CD4-positive, alpha-beta memory T cell (primary cell): ENCODE measurements around the gene PAX7. TPM values are rescaled to one million over a fixed set of nuclear protein-coding genes. Genes with fewer than 3 reads are reported as not detected.
"Not testable (repeated sequence)": the region's sequence is repeated elsewhere in the genome, so short reads cannot be mapped to it uniquely, and the experiment has no call there.

Experiments
- CTCF ChIA-PET: fragments of 350-600 bp; sonication (Branson Sonifier 250); formaldehyde crosslinking; loops from one replicate; lab custom pipeline; 2021; ENCODE audit warnings: inconsistent platforms; ENCODE audit not compliant: partially characterized antibody; lab: Charles Lee
- POLR2A ChIA-PET: fragments of 350-600 bp; sonication (Branson Sonifier 250); formaldehyde crosslinking; loops from one replicate; lab custom pipeline; 2021; ENCODE audit not compliant: partially characterized antibody; lab: Charles Lee
- DNase-seq, 5 donors: peaks; one replicate each; pipeline versions ENCODE4 v3.0.0 to v3.0.0-alpha.2; 2020 to 2022; ENCODE audit warnings: mixed read lengths in 1 of 5
- H3K27ac ChIP-seq: one replicate; pipeline ENCODE4 v1.7.0; 2013; ENCODE audit warnings: low read depth, low read length
- H3K27me3 ChIP-seq: 2 replicates; pipeline ENCODE4 v1.7.0; 2013; ENCODE audit warnings: mild to moderate bottlenecking, low read length, moderate library complexity; ENCODE audit not compliant: insufficient read depth
- H3K36me3 ChIP-seq: 2 replicates; pipeline ENCODE4 v1.7.0; 2013; ENCODE audit warnings: mild to moderate bottlenecking, low read length, moderate library complexity; ENCODE audit not compliant: insufficient read depth
- H3K4me1 ChIP-seq: 2 replicates; pipeline ENCODE4 v1.7.0; 2013; ENCODE audit warnings: mild to moderate bottlenecking, low read length, moderate library complexity; ENCODE audit not compliant: insufficient read depth
- H3K4me3 ChIP-seq, 2 donors: one replicate each; pipeline ENCODE4 v1.7.0; 2013; ENCODE audit warnings: low read length in 2 of 2, mild to moderate bottlenecking in 1 of 2
- H3K9me3 ChIP-seq, 2 donors: one replicate each; pipeline ENCODE4 v1.7.0; 2013; ENCODE audit warnings: low read length in 2 of 2, control low read depth in 1 of 2; ENCODE audit not compliant: control insufficient read depth in 1 of 2
- H3K27ac Mint-ChIP-seq, 7 donors: one replicate each; pipeline ENCODE4 v1.8.0; 2020 to 2021; ENCODE audit warnings: mixed read lengths in 7 of 7, mild to moderate bottlenecking in 6 of 7, inconsistent platforms in 3 of 7, moderate library complexity in 3 of 7
- H3K27me3 Mint-ChIP-seq, 2 donors: one replicate each; pipeline ENCODE4 v1.8.0; 2020 to 2021; ENCODE audit warnings: mixed read lengths in 2 of 2
- H3K36me3 Mint-ChIP-seq, 2 donors: one replicate each; pipeline ENCODE4 v1.8.0; 2020 to 2021; ENCODE audit warnings: mixed read lengths in 2 of 2, inconsistent platforms in 1 of 2, mild to moderate bottlenecking in 1 of 2
- H3K4me1 Mint-ChIP-seq, 4 donors: one replicate each; pipeline ENCODE4 v1.8.0; 2020 to 2021; ENCODE audit warnings: mixed read lengths in 4 of 4, mild to moderate bottlenecking in 1 of 4
- H3K4me3 Mint-ChIP-seq, 8 donors: one replicate each; pipeline ENCODE4 v1.8.0; 2020 to 2021; ENCODE audit warnings: mixed read lengths in 8 of 8, mild to moderate bottlenecking in 7 of 8, moderate library complexity in 6 of 8, inconsistent platforms in 3 of 8
- H3K9me3 Mint-ChIP-seq, 8 donors: one replicate each; pipeline ENCODE4 v1.8.0; 2020 to 2021; ENCODE audit warnings: mixed read lengths in 8 of 8, mild to moderate bottlenecking in 5 of 8, inconsistent platforms in 3 of 8, moderate library complexity in 1 of 8
- intact Hi-C: fragments of 100-400 bp; cut with micrococcal nuclease; formaldehyde crosslinking; loops from one replicate; pipeline ENCODE4 v1.15.1; 2023
- polyA plus RNA-seq, 2 donors: library from polyadenylated mRNA; unstranded; fragments of 300-500 nt; fragmentation: Illumina TruSeq; gene quantifications; one replicate each; pipeline ENCODE4 v1.2.3, GENCODE V29; 2021
- total RNA-seq, 2 experiments: library from RNA; stranded (reverse); gene quantifications; one replicate each; pipeline ENCODE4 v1.2.3, GENCODE V29; 2021

Gene PAX7
- total and polyA plus RNA-seq, 4 experiments from 2014 or later = not detected

DNA sequence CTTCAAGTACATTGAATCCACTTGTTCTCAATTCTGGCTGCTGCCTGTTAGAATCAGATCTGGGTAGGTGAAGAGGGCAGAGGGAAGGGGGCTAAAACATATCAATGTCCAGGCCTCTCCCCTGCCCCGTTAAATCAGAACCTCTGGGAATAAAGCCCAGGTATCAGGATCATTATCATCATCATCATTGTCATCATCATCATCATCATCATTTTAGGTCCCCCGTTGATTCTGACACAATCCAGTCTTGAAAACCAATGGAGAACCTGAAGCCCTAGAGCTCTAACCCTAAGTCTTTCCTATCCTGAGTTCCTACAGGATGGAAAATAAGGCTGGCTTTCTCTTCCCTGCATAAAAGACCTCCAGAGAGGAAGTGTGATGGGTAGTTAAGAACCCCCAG lies 135.7 kb downstream of the PAX7 start:
- Histone ChIP-seq H3K9me3 (no peaks in the 10 kb centered on the region), H3K4me3 (no peak overlapping the region), H3K4me1 (no peaks in the 10 kb centered on the region), H3K27me3 (peaks cover 4% of the 10 kb centered on the region), H3K27ac (no peak overlapping the region), H3K36me3 (no peaks in the 10 kb centered on the region)
- Mint-ChIP-seq H3K27me3 (peaks cover 13 to 37% of the 10 kb centered on the region in 2 donors), H3K4me3 (no peak overlapping the region), H3K36me3 (no peaks in the 10 kb centered on the region), H3K27ac (no peak overlapping the region), H3K4me1 (no peaks in the 10 kb centered on the region), H3K9me3 (no peaks in the 10 kb centered on the region)
- DNase-seq = no peak
- POLR2A ChIA-PET = no interaction called here
- CTCF ChIA-PET = no interaction called here
- intact Hi-C loops = no loop called here

GRCh38 chr1:18767576-18767975 lies 136.9 kb downstream of the PAX7 start:
- H3K9me3 ChIP-seq, H3K4me1 Mint-ChIP-seq, H3K9me3 Mint-ChIP-seq, POLR2A ChIA-PET, H3K4me3 Mint-ChIP-seq, H3K36me3 ChIP-seq, H3K27me3 ChIP-seq, CTCF ChIA-PET, H3K27ac Mint-ChIP-seq, H3K27ac ChIP-seq, H3K4me1 ChIP-seq, DNase-seq, H3K36me3 Mint-ChIP-seq, H3K4me3 ChIP-seq, intact Hi-C loops: not testable (repeated sequence)
- peaks cover 16 to 41% of the 10 kb centered on the region in 2 donors for H3K27me3 Mint-ChIP-seq

DNA sequence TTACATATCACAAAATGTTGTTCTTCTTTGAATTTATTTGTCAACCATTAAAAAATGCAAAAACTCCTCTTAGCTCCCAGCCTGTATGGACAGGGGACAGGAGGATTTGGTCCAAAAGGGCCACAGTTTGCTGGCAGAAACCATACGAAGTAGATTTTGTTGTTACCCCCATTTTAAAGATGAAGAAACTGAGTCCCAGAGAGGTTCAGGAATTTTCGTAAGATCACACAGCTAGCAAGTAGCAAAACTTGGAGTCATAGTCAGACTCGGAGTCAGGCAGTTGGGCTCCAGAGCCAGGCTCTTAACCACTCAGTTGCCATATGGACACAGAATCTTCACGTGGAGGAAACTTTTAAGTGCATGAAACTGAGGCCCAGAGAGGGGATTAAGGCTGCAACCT lies 137.4 kb downstream of the PAX7 start:
- Mint-ChIP-seq H3K9me3 (no peaks in the 10 kb centered on the region), H3K36me3 (no peaks in the 10 kb centered on the region), H3K27ac (no peak overlapping the region), H3K27me3 (peaks cover 16 to 39% of the 10 kb centered on the region in 2 donors), H3K4me3 (no peak overlapping the region), H3K4me1 (no peaks in the 10 kb centered on the region)
- H3K4me3 ChIP-seq = no peak overlapping the region
- no peaks in the 10 kb centered on the region for H3K36me3 ChIP-seq
- DNase-seq = no peak
- peaks cover 4% of the 10 kb centered on the region for H3K27me3 ChIP-seq
- POLR2A ChIA-PET = no interaction called here
- H3K27ac ChIP-seq = no peak overlapping the region
- no peaks in the 10 kb centered on the region for H3K4me1 ChIP-seq
- H3K9me3 ChIP-seq = no peaks in the 10 kb centered on the region
- CTCF ChIA-PET = no interaction called here
- intact Hi-C loops = no loop called here

DNA sequence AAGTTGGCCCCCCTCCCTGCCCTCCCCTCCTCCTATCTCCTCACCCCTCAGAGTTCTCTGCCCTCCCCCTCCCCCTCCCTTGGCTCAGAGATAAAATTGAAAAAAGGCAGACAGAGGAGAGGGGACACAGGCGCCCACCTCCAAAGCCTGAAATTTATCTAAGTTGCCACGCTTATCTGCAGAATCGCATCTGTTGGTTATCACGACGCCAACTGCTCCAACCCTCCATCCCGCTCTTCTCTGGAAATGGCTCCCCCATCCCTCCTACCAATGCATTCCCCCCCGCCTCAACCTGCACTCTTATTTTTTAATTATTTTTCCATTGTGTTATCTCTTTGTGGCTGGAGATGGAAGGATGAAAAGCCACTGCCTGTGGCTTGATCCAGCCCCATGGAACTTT lies 138.5 kb downstream of the PAX7 start:
- Histone ChIP-seq H3K4me3 (no peak overlapping the region), H3K27ac (no peak overlapping the region), H3K9me3 (no peaks in the 10 kb centered on the region), H3K36me3 (no peaks in the 10 kb centered on the region), H3K4me1 (no peaks in the 10 kb centered on the region), H3K27me3 (peaks cover 6% of the 10 kb centered on the region)
- DNase-seq = no peak
- intact Hi-C loops = no loop called here
- Mint-ChIP-seq H3K27me3 (peaks cover 16 to 38% of the 10 kb centered on the region in 2 donors), H3K9me3 (no peaks in the 10 kb centered on the region), H3K27ac (no peak overlapping the region), H3K36me3 (no peaks in the 10 kb centered on the region), H3K4me3 (no peak overlapping the region), H3K4me1 (no peaks in the 10 kb centered on the region)
- CTCF ChIA-PET = no interaction called here
- POLR2A ChIA-PET = no interaction called here

DNA sequence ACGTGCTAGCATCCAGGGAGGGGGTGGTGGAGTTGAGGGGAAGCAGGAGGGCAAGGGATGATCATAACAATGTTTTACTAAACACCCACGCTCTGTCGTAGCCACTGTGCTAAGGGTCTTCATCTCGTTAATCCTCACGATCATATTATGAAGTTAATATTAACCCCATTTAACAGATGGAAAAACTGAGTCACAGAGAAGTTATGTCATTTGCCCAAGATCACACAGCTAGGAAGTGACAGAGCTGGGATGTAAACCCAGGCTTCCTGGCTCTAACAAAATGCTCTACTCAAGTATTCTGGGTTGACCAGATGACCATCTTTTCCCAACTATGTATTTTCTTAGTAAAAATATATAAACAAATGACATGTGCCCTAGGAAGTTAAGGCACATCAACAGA lies 140.2 kb downstream of the PAX7 start:
- H3K27ac ChIP-seq = no peak overlapping the region
- ChIA-PET CTCF (no interaction called here), POLR2A (no interaction called here)
- Mint-ChIP-seq H3K4me3 (no peak overlapping the region), H3K27me3 (peaks cover 17 to 32% of the 10 kb centered on the region in 2 donors), H3K27ac (no peak overlapping the region), H3K4me1 (no peaks in the 10 kb centered on the region), H3K36me3 (no peaks in the 10 kb centered on the region), H3K9me3 (no peaks in the 10 kb centered on the region)
- H3K36me3 ChIP-seq = no peaks in the 10 kb centered on the region
- no peaks in the 10 kb centered on the region for H3K9me3 ChIP-seq
- H3K4me1 ChIP-seq = no peaks in the 10 kb centered on the region
- DNase-seq = no peak
- intact Hi-C loops = no loop called here
- H3K4me3 ChIP-seq = no peak overlapping the region
- H3K27me3 ChIP-seq = peaks cover 2% of the 10 kb centered on the region

- CTCF ChIA-PET = no interaction called here
- POLR2A ChIA-PET = no interaction called here
- Mint-ChIP-seq H3K27me3 (peaks cover 28 to 35% of the 10 kb centered on the region in 2 donors), H3K4me1 (no peaks in the 10 kb centered on the region), H3K27ac (no peak overlapping the region), H3K36me3 (no peaks in the 10 kb centered on the region), H3K4me3 (no peak overlapping the region), H3K9me3 (no peaks in the 10 kb centered on the region)
- no peak for DNase-seq
- H3K36me3 ChIP-seq = no peaks in the 10 kb centered on the region
- no peaks in the 10 kb centered on the region for H3K4me1 ChIP-seq
- H3K4me3 ChIP-seq = no peak overlapping the region
- peaks cover 2% of the 10 kb centered on the region for H3K27me3 ChIP-seq
- no peaks in the 10 kb centered on the region for H3K9me3 ChIP-seq
- intact Hi-C loops = no loop called here
- H3K27ac ChIP-seq = no peak overlapping the region
These were observed 143.1 kb downstream of the PAX7 start for GRCh38 chr1:18773753-18774152.

DNA sequence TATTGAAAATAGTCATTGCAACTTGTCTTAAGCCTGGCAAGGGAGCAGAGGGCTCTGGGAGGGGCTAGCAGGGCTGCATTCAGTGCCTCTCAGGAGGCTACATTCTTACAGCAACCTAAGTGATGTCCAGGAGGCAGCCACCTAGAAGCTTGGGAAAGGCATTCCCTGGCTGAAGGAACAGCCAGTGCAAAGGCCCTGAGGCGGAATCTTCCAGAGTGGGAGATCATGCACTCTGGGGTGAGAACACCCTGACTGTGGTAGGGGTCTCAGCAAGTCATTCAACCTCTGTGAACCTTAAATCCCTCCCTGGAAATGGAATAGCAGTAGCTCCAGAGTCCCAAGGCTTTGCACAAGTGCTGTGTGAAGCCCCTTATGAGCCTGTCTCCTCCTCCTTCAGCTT lies 144.7 kb downstream of the PAX7 start:
- no peaks in the 10 kb centered on the region for H3K36me3 ChIP-seq
- no peak overlapping the region for H3K4me3 Mint-ChIP-seq
- no peak overlapping the region for H3K27ac ChIP-seq
- H3K4me1 Mint-ChIP-seq = no peaks in the 10 kb centered on the region
- no peak overlapping the region for H3K27ac Mint-ChIP-seq
- H3K4me3 ChIP-seq = no peak overlapping the region
- H3K9me3 Mint-ChIP-seq = no peaks in the 10 kb centered on the region
- ChIA-PET CTCF (no interaction called here), POLR2A (no interaction called here)
- peaks cover 36 to 38% of the 10 kb centered on the region in 2 donors for H3K27me3 Mint-ChIP-seq
- H3K4me1 ChIP-seq = no peaks in the 10 kb centered on the region
- H3K9me3 ChIP-seq = no peaks in the 10 kb centered on the region
- H3K27me3 ChIP-seq = peaks cover 2% of the 10 kb centered on the region
- DNase-seq = no peak
- intact Hi-C loops = no loop called here
- no peaks in the 10 kb centered on the region for H3K36me3 Mint-ChIP-seq

- intact Hi-C loops = no loop called here
- ChIA-PET POLR2A (no interaction called here), CTCF (no interaction called here)
- no peaks in the 10 kb centered on the region for H3K9me3 Mint-ChIP-seq
- Histone ChIP-seq H3K4me1 (no peaks in the 10 kb centered on the region), H3K27ac (no peak overlapping the region), H3K27me3 (peaks cover 2% of the 10 kb centered on the region), H3K9me3 (no peaks in the 10 kb centered on the region), H3K36me3 (no peaks in the 10 kb centered on the region), H3K4me3 (no peak overlapping the region)
- H3K27ac Mint-ChIP-seq = no peak overlapping the region
- DNase-seq = no peak
- H3K4me3 Mint-ChIP-seq = no peak overlapping the region
- peaks cover 34 to 39% of the 10 kb centered on the region in 2 donors for H3K27me3 Mint-ChIP-seq
- no peaks in the 10 kb centered on the region for H3K4me1 Mint-ChIP-seq
- no peaks in the 10 kb centered on the region for H3K36me3 Mint-ChIP-seq
These were observed 146.1 kb downstream of the PAX7 start for GRCh38 chr1:18776777-18777176.
